Measurements from ENCODE around the gene FAR2. TPM values are rescaled to one million over a fixed set of nuclear protein-coding genes. Genes with fewer than 3 reads are reported as not detected.

Gene FAR2
- total and polyA plus RNA-seq, 2 of the 13 experiments (the other 11 are each of a cell fraction or from before 2014, with no cell fraction given): not detected

DNA sequence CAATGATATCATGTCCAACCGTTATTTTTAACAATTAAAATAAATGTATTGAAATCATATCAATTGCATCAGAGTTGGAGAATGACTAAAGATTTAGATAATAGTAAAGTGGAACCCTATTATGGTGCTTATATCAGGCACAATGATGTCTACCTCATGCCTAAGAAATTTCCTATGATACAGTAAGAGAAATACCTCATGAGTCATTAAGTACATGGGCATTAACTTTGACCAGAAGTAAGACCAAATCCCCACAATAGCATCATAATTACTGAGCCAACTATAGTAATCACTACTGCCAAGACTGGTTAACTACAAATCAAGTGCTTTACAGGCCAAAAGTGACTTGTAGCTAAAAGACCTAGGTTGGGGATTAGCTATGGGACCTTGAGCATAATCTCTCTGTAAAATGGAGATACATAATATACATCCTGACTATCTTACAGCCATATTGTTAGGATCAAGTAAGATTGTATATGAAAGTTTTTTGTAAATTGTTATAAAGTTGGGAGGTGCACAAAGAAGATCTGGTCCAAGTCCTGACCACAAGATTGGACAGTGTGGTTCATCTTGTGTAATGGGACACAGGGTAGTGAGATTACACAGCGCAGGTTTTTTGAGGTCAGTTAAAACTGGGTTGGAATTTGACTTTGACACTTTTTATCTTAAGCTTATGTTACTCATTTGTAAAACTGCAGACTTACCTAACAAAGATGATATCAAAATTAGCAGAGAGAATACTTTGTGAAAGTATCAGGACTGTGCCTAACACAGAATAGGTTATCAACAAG is 171.4 kb downstream of the FAR2 start:
- WGBS (ENCODE audit: low lambda C conversion rate): 97% methylated on average over 2 of the region's 2 CpGs
- no peaks in the 10 kb centered on the region for H3K9me3 ChIP-seq (ENCODE audit: low read length)
- no TSS peak for BruUV-seq (replicated peaks)
- intact Hi-C loops (cut with micrococcal nuclease; ENCODE audit: unreplicated experiment): no loop called here
- H3K79me2 ChIP-seq (ENCODE audit: insufficient read depth, low read length): no peaks in the 10 kb centered on the region
- ATAC-seq (no peak), FAIRE-seq (no peak), DNase-seq (ENCODE audit: low spot score) (peak; percentile 2)
- H3K4me1 ChIP-seq (ENCODE audit: insufficient read depth, low read length): no peaks in the 10 kb centered on the region
- no peak overlapping the region for H3K27ac ChIP-seq (ENCODE audit: extremely low read length, insufficient read depth, low read length)
- no peak overlapping the region for H3K9ac ChIP-seq (ENCODE audit: insufficient read depth, low read depth, low read length)
- in situ Hi-C loops (cut with HindIII; ENCODE audit: extremely low pct_ligation_motif_present, low pct_unique_long_range_greater_than_20kb): no loop called here
- H3K36me3 ChIP-seq (replicated peaks in 1 of 2; ENCODE audit: control insufficient read depth in 1 of 2, insufficient read depth in 2 of 2, low read length in 2 of 2): no peaks in the 10 kb centered on the region
- POLR2A ChIA-PET: no interaction called here
- CTCF ChIA-PET (ENCODE audit: low intra/inter-chr PET ratio, low total read pairs): no interaction called here
- no peaks in the 10 kb centered on the region for H4K20me1 ChIP-seq (ENCODE audit: insufficient read depth, low read length)
- H3K4me2 ChIP-seq (ENCODE audit: low read depth, low read length): no peak overlapping the region
- H2AFZ ChIP-seq (ENCODE audit: low read length): no peak overlapping the region
- H3K27me3 ChIP-seq (ENCODE audit: control insufficient read depth in 1 of 2, insufficient read depth in 2 of 2, low read length in 2 of 2): no peaks in the 10 kb centered on the region
- TF ChIP-seq, protein P1, sequence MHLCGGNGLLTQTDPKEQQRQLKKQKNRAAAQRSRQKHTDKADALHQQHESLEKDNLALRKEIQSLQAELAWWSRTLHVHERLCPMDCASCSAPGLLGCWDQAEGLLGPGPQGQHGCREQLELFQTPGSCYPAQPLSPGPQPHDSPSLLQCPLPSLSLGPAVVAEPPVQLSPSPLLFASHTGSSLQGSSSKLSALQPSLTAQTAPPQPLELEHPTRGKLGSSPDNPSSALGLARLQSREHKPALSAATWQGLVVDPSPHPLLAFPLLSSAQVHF (CRISPR knock-in tag; IDR thresholded peaks at IDR 0.05): no peak
- H3K4me3 ChIP-seq (replicated peaks in 1 of 3; ENCODE audit: insufficient read depth in 1 of 3, low read depth in 2 of 3, low read length in 3 of 3): no peak overlapping the region

DNA sequence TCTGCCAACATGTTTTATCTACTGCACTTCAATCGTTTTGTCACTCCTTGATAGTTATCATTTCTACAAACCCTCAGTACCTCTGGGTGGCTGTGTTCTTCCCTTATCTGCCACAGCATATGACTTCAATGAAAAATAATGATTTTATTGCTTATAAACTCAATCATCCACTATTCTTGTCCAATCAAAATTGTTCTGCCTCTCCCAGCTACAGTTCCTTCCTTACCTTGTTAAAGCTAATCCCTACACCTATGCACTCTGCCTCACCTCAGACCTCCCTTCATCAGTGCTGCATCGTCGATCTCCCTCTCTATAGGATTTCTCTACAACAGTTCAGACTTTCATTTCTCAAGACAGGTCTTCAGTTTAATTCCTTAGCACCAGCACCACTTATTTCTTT is 173.1 kb downstream of the FAR2 start:
- ATAC-seq (no peak), DNase-seq (ENCODE audit: low spot score) (no peak), FAIRE-seq (no peak)
- H3K27me3 ChIP-seq (ENCODE audit: control insufficient read depth in 1 of 2, insufficient read depth in 2 of 2, low read length in 2 of 2): no peaks in the 10 kb centered on the region
- no peaks in the 10 kb centered on the region for H3K4me1 ChIP-seq (ENCODE audit: insufficient read depth, low read length)
- H4K20me1 ChIP-seq (ENCODE audit: insufficient read depth, low read length): no peaks in the 10 kb centered on the region
- no peak overlapping the region for H3K9ac ChIP-seq (ENCODE audit: insufficient read depth, low read depth, low read length)
- 93% methylated on average over 3 of the region's 3 CpGs for WGBS (ENCODE audit: low lambda C conversion rate)
- intact Hi-C loops (cut with micrococcal nuclease; ENCODE audit: unreplicated experiment) (no loop called here), in situ Hi-C loops (cut with HindIII; ENCODE audit: extremely low pct_ligation_motif_present, low pct_unique_long_range_greater_than_20kb) (no loop called here)
- POLR2A ChIA-PET: no interaction called here
- no peak overlapping the region for H3K4me3 ChIP-seq (replicated peaks in 1 of 3; ENCODE audit: insufficient read depth in 1 of 3, low read depth in 2 of 3, low read length in 3 of 3)
- no peak overlapping the region for H3K4me2 ChIP-seq (ENCODE audit: low read depth, low read length)
- no peaks in the 10 kb centered on the region for H3K36me3 ChIP-seq (replicated peaks in 1 of 2; ENCODE audit: control insufficient read depth in 1 of 2, insufficient read depth in 2 of 2, low read length in 2 of 2)
- no peak overlapping the region for H3K27ac ChIP-seq (ENCODE audit: extremely low read length, insufficient read depth, low read length)
- no peaks in the 10 kb centered on the region for H3K9me3 ChIP-seq (ENCODE audit: low read length)
- CTCF ChIA-PET (ENCODE audit: low intra/inter-chr PET ratio, low total read pairs): no interaction called here
- no peak overlapping the region for H2AFZ ChIP-seq (ENCODE audit: low read length)
- no TSS peak for BruUV-seq (replicated peaks)
- no peaks in the 10 kb centered on the region for H3K79me2 ChIP-seq (ENCODE audit: insufficient read depth, low read length)
- TF ChIP-seq ATF1 (CRISPR knock-in tag; IDR thresholded peaks at IDR 0.05): no peak
- no peak for TF ChIP-seq ZNF317 (CRISPR knock-in tag; IDR thresholded peaks at IDR 0.05)
- TF ChIP-seq MXI1 (IDR thresholded peaks at IDR 0.05; ENCODE audit: borderline replicate concordance, low read depth, low read length): no peak
- TF ChIP-seq MYC (CRISPR knock-in tag; IDR thresholded peaks at IDR 0.05; ENCODE audit: borderline replicate concordance): no peak
- TF ChIP-seq ZIK1 (CRISPR knock-in tag; IDR thresholded peaks at IDR 0.05; ENCODE audit: borderline replicate concordance, low read depth): no peak
- TF ChIP-seq ZSCAN30 (CRISPR knock-in tag; IDR thresholded peaks at IDR 0.05): no peak
- no peak for TF ChIP-seq ZNF256 (CRISPR knock-in tag; conservative IDR thresholded peaks at IDR 0.05)
- TF ChIP-seq ZNF451 (CRISPR knock-in tag; IDR thresholded peaks at IDR 0.05): no peak
- no peak for TF ChIP-seq NFYC (CRISPR knock-in tag; IDR thresholded peaks at IDR 0.05)
- no peak for TF ChIP-seq HNF4A (CRISPR knock-in tag; IDR thresholded peaks at IDR 0.05)
- no peak for TF ChIP-seq MAFK (conservative IDR thresholded peaks at IDR 0.05 in 1 of 2, IDR thresholded peaks at IDR 0.05 in 1 of 2; ENCODE audit: low read length in 2 of 2)
- no peak for TF ChIP-seq PITX1 (CRISPR knock-in tag; IDR thresholded peaks at IDR 0.05)
- TF ChIP-seq REPIN1 (CRISPR knock-in tag; IDR thresholded peaks at IDR 0.05; ENCODE audit: borderline replicate concordance, low read depth): no peak
- TF ChIP-seq ZNF350 (CRISPR knock-in tag; IDR thresholded peaks at IDR 0.05; ENCODE audit: borderline replicate concordance, low read depth): no peak
- TF ChIP-seq, protein P2, sequence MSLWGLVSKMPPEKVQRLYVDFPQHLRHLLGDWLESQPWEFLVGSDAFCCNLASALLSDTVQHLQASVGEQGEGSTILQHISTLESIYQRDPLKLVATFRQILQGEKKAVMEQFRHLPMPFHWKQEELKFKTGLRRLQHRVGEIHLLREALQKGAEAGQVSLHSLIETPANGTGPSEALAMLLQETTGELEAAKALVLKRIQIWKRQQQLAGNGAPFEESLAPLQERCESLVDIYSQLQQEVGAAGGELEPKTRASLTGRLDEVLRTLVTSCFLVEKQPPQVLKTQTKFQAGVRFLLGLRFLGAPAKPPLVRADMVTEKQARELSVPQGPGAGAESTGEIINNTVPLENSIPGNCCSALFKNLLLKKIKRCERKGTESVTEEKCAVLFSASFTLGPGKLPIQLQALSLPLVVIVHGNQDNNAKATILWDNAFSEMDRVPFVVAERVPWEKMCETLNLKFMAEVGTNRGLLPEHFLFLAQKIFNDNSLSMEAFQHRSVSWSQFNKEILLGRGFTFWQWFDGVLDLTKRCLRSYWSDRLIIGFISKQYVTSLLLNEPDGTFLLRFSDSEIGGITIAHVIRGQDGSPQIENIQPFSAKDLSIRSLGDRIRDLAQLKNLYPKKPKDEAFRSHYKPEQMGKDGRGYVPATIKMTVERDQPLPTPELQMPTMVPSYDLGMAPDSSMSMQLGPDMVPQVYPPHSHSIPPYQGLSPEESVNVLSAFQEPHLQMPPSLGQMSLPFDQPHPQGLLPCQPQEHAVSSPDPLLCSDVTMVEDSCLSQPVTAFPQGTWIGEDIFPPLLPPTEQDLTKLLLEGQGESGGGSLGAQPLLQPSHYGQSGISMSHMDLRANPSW (CRISPR knock-in tag; IDR thresholded peaks at IDR 0.05; ENCODE audit: borderline replicate concordance): no peak
